ENCODE measurements around the gene JARID2.
A peak's percentile ranks its signal among the peaks of the same experiment; 100 is the strongest.

JARID2 gene

GRCh38 chr6:15505463-15505918 lies 259.6 kb downstream of the JARID2 start:
- Histone ChIP-seq H3K27ac (peak overlapping the region; percentile 45 to 50), H3K4me1 (peaks cover 3 to 40% (median 22%) of the 10 kb centered on the region in 4 donors)
- intact Hi-C loops (cut with DNase I; ENCODE audit: low total_unique reads), result loop anchor here (10.0 kb wide), 1 partner anchor 119 kb away; no protein-coding TSS in a partner anchor

GRCh38 chr6:15506066-15506465 lies 260.2 kb downstream of the JARID2 start:
- Histone ChIP-seq H3K4me3 (no peak overlapping the region), H3K36me3 (peaks cover 17 to 37% (median 29%) of the 10 kb centered on the region in 3 donors), H3K9me3 (no peaks in the 10 kb centered on the region), H3K27me3 (no peaks in the 10 kb centered on the region), H3K27ac (no peak overlapping the region), H3K4me1 (peaks cover 3 to 40% (median 22%) of the 10 kb centered on the region in 4 donors)
- intact Hi-C loops (cut with DNase I; ENCODE audit: low total_unique reads), result loop anchor here (10.0 kb wide), 1 partner anchor 119 kb away; no protein-coding TSS in a partner anchor
- no peak for TF ChIP-seq CTCF (IDR thresholded peaks at IDR 0.05)
- peak in 1 of 2 donors; percentile 54 for DNase-seq

More at GRCh38 chr6:15505463-15505918, 259.6 kb downstream of the JARID2 start:
- TF ChIP-seq CTCF (IDR thresholded peaks at IDR 0.05), result no peak
- no peaks in the 10 kb centered on the region for H3K27me3 ChIP-seq
- peak overlapping the region; percentile 31 to 39 for H3K4me3 ChIP-seq
- DNase-seq, result peak in 1 of 2 donors; percentile 60
- no peaks in the 10 kb centered on the region for H3K9me3 ChIP-seq
- H3K36me3 ChIP-seq, result peaks cover 19 to 36% (median 29%) of the 10 kb centered on the region in 3 donors

- Histone ChIP-seq H3K4me3 (no peak overlapping the region), H3K27me3 (no peaks in the 10 kb centered on the region), H3K27ac (no peak overlapping the region), H3K9me3 (no peaks in the 10 kb centered on the region), H3K4me1 (peaks cover 3 to 31% (median 18%) of the 10 kb centered on the region in 4 donors), H3K36me3 (peaks cover 15 to 42% (median 29%) of the 10 kb centered on the region in 3 donors)
- TF ChIP-seq CTCF (IDR thresholded peaks at IDR 0.05), result no peak
- DNase-seq, result peak in 1 of 2 donors; percentile 42
- intact Hi-C loops (cut with DNase I; ENCODE audit: low total_unique reads), result loop anchor here (10.0 kb wide), 1 partner anchor 118 kb away; no protein-coding TSS in a partner anchor
Observed at GRCh38 chr6:15507221-15507620, 261.4 kb downstream of the JARID2 start.

GRCh38 chr6:15507746-15508145 lies 261.9 kb downstream of the JARID2 start:
- intact Hi-C loops (cut with DNase I; ENCODE audit: low total_unique reads), result loop anchor here (10.0 kb wide), 1 partner anchor 117 kb away; no protein-coding TSS in a partner anchor
- H3K9me3 ChIP-seq, result no peaks in the 10 kb centered on the region
- H3K27ac ChIP-seq, result no peak overlapping the region
- peaks cover 18 to 47% (median 33%) of the 10 kb centered on the region in 3 donors for H3K36me3 ChIP-seq
- no peaks in the 10 kb centered on the region for H3K27me3 ChIP-seq
- TF ChIP-seq CTCF (IDR thresholded peaks at IDR 0.05), result no peak
- H3K4me3 ChIP-seq, result no peak overlapping the region
- DNase-seq, result peak in 1 of 2 donors; percentile 51
- peaks cover 3 to 27% (median 15%) of the 10 kb centered on the region in 4 donors for H3K4me1 ChIP-seq

- H3K36me3 ChIP-seq, result peaks cover 24 to 54% (median 40%) of the 10 kb centered on the region in 3 donors
- H3K9me3 ChIP-seq, result no peaks in the 10 kb centered on the region
- peaks cover 3 to 20% (median 15%) of the 10 kb centered on the region in 4 donors for H3K4me1 ChIP-seq
- no peak overlapping the region for H3K27ac ChIP-seq
- H3K4me3 ChIP-seq, result no peak overlapping the region
- TF ChIP-seq CTCF (IDR thresholded peaks at IDR 0.05), result no peak
- intact Hi-C loops (cut with DNase I; ENCODE audit: low total_unique reads), result loop anchor here (10.0 kb wide), 1 partner anchor 116 kb away; no protein-coding TSS in a partner anchor
- DNase-seq, result peak in 1 of 2 donors; percentile 46
- no peaks in the 10 kb centered on the region for H3K27me3 ChIP-seq
Observed at GRCh38 chr6:15508441-15508871, 262.6 kb downstream of the JARID2 start.

Data from tibial artery (tissue), 4 donors.